CD4-positive, alpha-beta memory T cell (primary cell): ENCODE data around the gene SH2D1A. TPM values are rescaled to one million over a fixed set of nuclear protein-coding genes. Genes with fewer than 3 reads are reported as not detected.
"Not testable (repeated sequence)": the region's sequence is repeated elsewhere in the genome, so short reads cannot be mapped to it uniquely, and the experiment has no call there.

Source experiments
- CTCF ChIA-PET: fragments of 350-600 bp; sonication (Branson Sonifier 250); formaldehyde crosslinking; loops from one replicate; lab custom pipeline; 2021; ENCODE audit warnings: inconsistent platforms; ENCODE audit not compliant: partially characterized antibody; lab: Charles Lee
- POLR2A ChIA-PET: fragments of 350-600 bp; sonication (Branson Sonifier 250); formaldehyde crosslinking; loops from one replicate; lab custom pipeline; 2021; ENCODE audit not compliant: partially characterized antibody; lab: Charles Lee
- DNase-seq, 5 donors: peaks; one replicate each; pipeline versions ENCODE4 v3.0.0 to v3.0.0-alpha.2; 2020 to 2022; ENCODE audit warnings: mixed read lengths in 1 of 5
- H3K27ac ChIP-seq: one replicate; pipeline ENCODE4 v1.7.0; 2013; ENCODE audit warnings: low read depth, low read length
- H3K27me3 ChIP-seq: 2 replicates; pipeline ENCODE4 v1.7.0; 2013; ENCODE audit warnings: mild to moderate bottlenecking, low read length, moderate library complexity; ENCODE audit not compliant: insufficient read depth
- H3K36me3 ChIP-seq: 2 replicates; pipeline ENCODE4 v1.7.0; 2013; ENCODE audit warnings: mild to moderate bottlenecking, low read length, moderate library complexity; ENCODE audit not compliant: insufficient read depth
- H3K4me1 ChIP-seq: 2 replicates; pipeline ENCODE4 v1.7.0; 2013; ENCODE audit warnings: mild to moderate bottlenecking, low read length, moderate library complexity; ENCODE audit not compliant: insufficient read depth
- H3K4me3 ChIP-seq, 2 donors: one replicate each; pipeline ENCODE4 v1.7.0; 2013; ENCODE audit warnings: low read length in 2 of 2, mild to moderate bottlenecking in 1 of 2
- H3K9me3 ChIP-seq, 2 donors: one replicate each; pipeline ENCODE4 v1.7.0; 2013; ENCODE audit warnings: low read length in 2 of 2, control low read depth in 1 of 2; ENCODE audit not compliant: control insufficient read depth in 1 of 2
- H3K27ac Mint-ChIP-seq, 7 donors: one replicate each; pipeline ENCODE4 v1.8.0; 2020 to 2021; ENCODE audit warnings: mixed read lengths in 7 of 7, mild to moderate bottlenecking in 6 of 7, inconsistent platforms in 3 of 7, moderate library complexity in 3 of 7
- H3K27me3 Mint-ChIP-seq, 2 donors: one replicate each; pipeline ENCODE4 v1.8.0; 2020 to 2021; ENCODE audit warnings: mixed read lengths in 2 of 2
- H3K36me3 Mint-ChIP-seq, 2 donors: one replicate each; pipeline ENCODE4 v1.8.0; 2020 to 2021; ENCODE audit warnings: mixed read lengths in 2 of 2, inconsistent platforms in 1 of 2, mild to moderate bottlenecking in 1 of 2
- H3K4me1 Mint-ChIP-seq, 4 donors: one replicate each; pipeline ENCODE4 v1.8.0; 2020 to 2021; ENCODE audit warnings: mixed read lengths in 4 of 4, mild to moderate bottlenecking in 1 of 4
- H3K4me3 Mint-ChIP-seq, 8 donors: one replicate each; pipeline ENCODE4 v1.8.0; 2020 to 2021; ENCODE audit warnings: mixed read lengths in 8 of 8, mild to moderate bottlenecking in 7 of 8, moderate library complexity in 6 of 8, inconsistent platforms in 3 of 8
- H3K9me3 Mint-ChIP-seq, 8 donors: one replicate each; pipeline ENCODE4 v1.8.0; 2020 to 2021; ENCODE audit warnings: mixed read lengths in 8 of 8, mild to moderate bottlenecking in 5 of 8, inconsistent platforms in 3 of 8, moderate library complexity in 1 of 8
- intact Hi-C: fragments of 100-400 bp; cut with micrococcal nuclease; formaldehyde crosslinking; loops from one replicate; pipeline ENCODE4 v1.15.1; 2023
- polyA plus RNA-seq, 2 donors: library from polyadenylated mRNA; unstranded; fragments of 300-500 nt; fragmentation: Illumina TruSeq; gene quantifications; one replicate each; pipeline ENCODE4 v1.2.3, GENCODE V29; 2021
- total RNA-seq, 2 experiments: library from RNA; stranded (reverse); gene quantifications; one replicate each; pipeline ENCODE4 v1.2.3, GENCODE V29; 2021

Gene SH2D1A
- total RNA-seq (10 to 100 TPM; 50.3 to 53.1 TPM), polyA plus RNA-seq (10 to 100 TPM; 64.3 to 85.1 TPM)

- CTCF ChIA-PET: interaction anchor here (0.6 to 3.4 kb wide), 6 partner anchors 9 to 386 kb away, joined by 3 to 19 read pairs (median 3); no protein-coding TSS in a partner anchor
- H3K9me3 Mint-ChIP-seq: no peaks in the 10 kb centered on the region
- intact Hi-C loops: loop anchor here (1.0 to 5.0 kb wide), 6 partner anchors 17 to 384 kb away; partner anchors contain the start of gene STAG2
- Histone ChIP-seq H3K27ac (peak within 1 kb of the TSS; percentile 68), H3K36me3 (no peaks in the 10 kb centered on the region), H3K4me3 (peak within 1 kb of the TSS; percentile 57 to 73), H3K4me1 (peaks cover 53% of the 10 kb centered on the region), H3K27me3 (no peaks in the 10 kb centered on the region), H3K9me3 (no peaks in the 10 kb centered on the region)
- H3K27ac Mint-ChIP-seq: peak within 1 kb of the TSS; percentile 94 to 98 (median 95)
- POLR2A ChIA-PET: interaction anchor here (0.7 to 6.2 kb wide), 18 partner anchors 8 to 486 kb away, joined by 3 to 77 read pairs (median 4); partner anchors contain the start of gene XIAP
- H3K27me3 Mint-ChIP-seq: no peaks in the 10 kb centered on the region
- DNase-seq: peak; percentile 45 to 55 (median 52)
- H3K36me3 Mint-ChIP-seq: peaks cover 0 to 15% of the 10 kb centered on the region in 2 donors
- H3K4me3 Mint-ChIP-seq: peak within 1 kb of the TSS; percentile 92 to 98 (median 96)
- H3K4me1 Mint-ChIP-seq: peaks cover 27 to 59% (median 38%) of the 10 kb centered on the region in 4 donors
These were observed at the start of gene SH2D1A for GRCh38 chrX:124346117-124346876. Gene SH2D1A (plus strand): TSS chrX:124346563. CDS start chrX:124346643, 80 bp downstream.

GRCh38 chrX:124299323-124299722, 47.0 kb upstream of the SH2D1A start:
- H3K4me3 Mint-ChIP-seq, H3K27ac ChIP-seq, H3K36me3 Mint-ChIP-seq, H3K9me3 ChIP-seq, H3K27me3 Mint-ChIP-seq, H3K27ac Mint-ChIP-seq, CTCF ChIA-PET, H3K4me3 ChIP-seq, DNase-seq, H3K9me3 Mint-ChIP-seq, POLR2A ChIA-PET, H3K27me3 ChIP-seq, H3K36me3 ChIP-seq: not testable (repeated sequence)
- H3K4me1 Mint-ChIP-seq: peaks cover 7 to 18% (median 13%) of the 10 kb centered on the region in 4 donors
- peaks cover 15% of the 10 kb centered on the region for H3K4me1 ChIP-seq
- intact Hi-C loops: loop anchor here (10.0 kb wide), 1 partner anchor 85 kb away; no protein-coding TSS in a partner anchor

GRCh38 chrX:124300405-124300804, 46.0 kb upstream of the SH2D1A start:
- peak overlapping the region in 4 of 7 donors; percentile 21 to 61 (median 43) for H3K27ac Mint-ChIP-seq
- POLR2A ChIA-PET: interaction anchor here (0.8 kb wide), 1 partner anchor 46 kb away, joined by 4 read pairs; the partner anchor contains the start of gene SH2D1A
- H3K4me3 ChIP-seq: no peak overlapping the region
- peaks cover 7 to 18% (median 13%) of the 10 kb centered on the region in 4 donors for H3K4me1 Mint-ChIP-seq
- H3K4me1 ChIP-seq: peaks cover 15% of the 10 kb centered on the region
- no peaks in the 10 kb centered on the region for H3K9me3 ChIP-seq
- no peaks in the 10 kb centered on the region for H3K36me3 ChIP-seq
- H3K27me3 Mint-ChIP-seq: no peaks in the 10 kb centered on the region
- no peak overlapping the region for H3K27ac ChIP-seq
- H3K27me3 ChIP-seq: no peaks in the 10 kb centered on the region
- CTCF ChIA-PET: no interaction called here
- peaks cover 0 to 6% (median 0%) of the 10 kb centered on the region in 8 donors for H3K9me3 Mint-ChIP-seq
- peak; percentile 22 to 45 (median 31) for DNase-seq
- H3K36me3 Mint-ChIP-seq: no peaks in the 10 kb centered on the region
- intact Hi-C loops: loop anchor here (5.0 kb wide), 1 partner anchor 47 kb away; the partner anchor contains the start of gene SH2D1A
- H3K4me3 Mint-ChIP-seq: peak overlapping the region; percentile 4 to 52 (median 29)

- DNase-seq: no peak
- H3K27me3 ChIP-seq: no peaks in the 10 kb centered on the region
- no peak overlapping the region for H3K4me3 Mint-ChIP-seq
- H3K9me3 Mint-ChIP-seq: peaks cover 0 to 4% (median 0%) of the 10 kb centered on the region in 8 donors
- intact Hi-C loops: no loop called here
- H3K27me3 Mint-ChIP-seq: no peaks in the 10 kb centered on the region
- no peaks in the 10 kb centered on the region for H3K4me1 Mint-ChIP-seq
- H3K27ac Mint-ChIP-seq: no peak overlapping the region
- no peaks in the 10 kb centered on the region for H3K4me1 ChIP-seq
- no peaks in the 10 kb centered on the region for H3K36me3 ChIP-seq
- ChIA-PET CTCF (interaction anchor here (0.6 kb wide), 1 partner anchor 25 kb away, joined by 3 read pairs; no protein-coding TSS in a partner anchor), POLR2A (no interaction called here)
- no peaks in the 10 kb centered on the region for H3K9me3 ChIP-seq
- no peaks in the 10 kb centered on the region for H3K36me3 Mint-ChIP-seq
- H3K4me3 ChIP-seq: no peak overlapping the region
- H3K27ac ChIP-seq: no peak overlapping the region
These were observed 39.0 kb upstream of the SH2D1A start for GRCh38 chrX:124307253-124307907.

GRCh38 chrX:124325732-124326131, 20.6 kb upstream of the SH2D1A start:
- DNase-seq: no peak
- H3K4me3 Mint-ChIP-seq: no peak overlapping the region
- H3K27ac Mint-ChIP-seq: no peak overlapping the region
- intact Hi-C loops: no loop called here
- ChIA-PET CTCF (no interaction called here), POLR2A (no interaction called here)
- H3K27me3 Mint-ChIP-seq: no peaks in the 10 kb centered on the region
- no peak overlapping the region for H3K4me3 ChIP-seq
- no peaks in the 10 kb centered on the region for H3K9me3 Mint-ChIP-seq
- H3K4me1 Mint-ChIP-seq: peaks cover 0 to under 1% (median 0%) of the 10 kb centered on the region in 4 donors
- no peak overlapping the region for H3K27ac ChIP-seq
- no peaks in the 10 kb centered on the region for H3K9me3 ChIP-seq
- H3K36me3 Mint-ChIP-seq: no peaks in the 10 kb centered on the region
- no peaks in the 10 kb centered on the region for H3K27me3 ChIP-seq
- H3K4me1 ChIP-seq: no peaks in the 10 kb centered on the region
- no peaks in the 10 kb centered on the region for H3K36me3 ChIP-seq

GRCh38 chrX:124328765-124329164, 17.6 kb upstream of the SH2D1A start:
- no peaks in the 10 kb centered on the region for H3K9me3 Mint-ChIP-seq
- CTCF ChIA-PET: no interaction called here
- no peaks in the 10 kb centered on the region for H3K4me1 ChIP-seq
- H3K4me3 ChIP-seq: no peak overlapping the region
- H3K36me3 ChIP-seq: no peaks in the 10 kb centered on the region
- no peak for DNase-seq
- H3K4me1 Mint-ChIP-seq: peaks cover 0 to 5% (median 1%) of the 10 kb centered on the region in 4 donors
- no peak overlapping the region for H3K27ac ChIP-seq
- H3K4me3 Mint-ChIP-seq: no peak overlapping the region
- POLR2A ChIA-PET: no interaction called here
- no peaks in the 10 kb centered on the region for H3K36me3 Mint-ChIP-seq
- no peaks in the 10 kb centered on the region for H3K27me3 ChIP-seq
- intact Hi-C loops: no loop called here
- H3K9me3 ChIP-seq: no peaks in the 10 kb centered on the region
- peak overlapping the region in 1 of 7 donors; percentile 30 for H3K27ac Mint-ChIP-seq
- no peaks in the 10 kb centered on the region for H3K27me3 Mint-ChIP-seq
